ENCODE measurements around the gene POU4F1.
A peak's percentile ranks its signal among the peaks of the same experiment; 100 is the strongest.
"Not testable (repeated sequence)": the region's sequence is repeated elsewhere in the genome, so short reads cannot be mapped to it uniquely, and the experiment has no call there.

The POU4F1 gene, protein sequence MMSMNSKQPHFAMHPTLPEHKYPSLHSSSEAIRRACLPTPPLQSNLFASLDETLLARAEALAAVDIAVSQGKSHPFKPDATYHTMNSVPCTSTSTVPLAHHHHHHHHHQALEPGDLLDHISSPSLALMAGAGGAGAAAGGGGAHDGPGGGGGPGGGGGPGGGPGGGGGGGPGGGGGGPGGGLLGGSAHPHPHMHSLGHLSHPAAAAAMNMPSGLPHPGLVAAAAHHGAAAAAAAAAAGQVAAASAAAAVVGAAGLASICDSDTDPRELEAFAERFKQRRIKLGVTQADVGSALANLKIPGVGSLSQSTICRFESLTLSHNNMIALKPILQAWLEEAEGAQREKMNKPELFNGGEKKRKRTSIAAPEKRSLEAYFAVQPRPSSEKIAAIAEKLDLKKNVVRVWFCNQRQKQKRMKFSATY

DNA sequence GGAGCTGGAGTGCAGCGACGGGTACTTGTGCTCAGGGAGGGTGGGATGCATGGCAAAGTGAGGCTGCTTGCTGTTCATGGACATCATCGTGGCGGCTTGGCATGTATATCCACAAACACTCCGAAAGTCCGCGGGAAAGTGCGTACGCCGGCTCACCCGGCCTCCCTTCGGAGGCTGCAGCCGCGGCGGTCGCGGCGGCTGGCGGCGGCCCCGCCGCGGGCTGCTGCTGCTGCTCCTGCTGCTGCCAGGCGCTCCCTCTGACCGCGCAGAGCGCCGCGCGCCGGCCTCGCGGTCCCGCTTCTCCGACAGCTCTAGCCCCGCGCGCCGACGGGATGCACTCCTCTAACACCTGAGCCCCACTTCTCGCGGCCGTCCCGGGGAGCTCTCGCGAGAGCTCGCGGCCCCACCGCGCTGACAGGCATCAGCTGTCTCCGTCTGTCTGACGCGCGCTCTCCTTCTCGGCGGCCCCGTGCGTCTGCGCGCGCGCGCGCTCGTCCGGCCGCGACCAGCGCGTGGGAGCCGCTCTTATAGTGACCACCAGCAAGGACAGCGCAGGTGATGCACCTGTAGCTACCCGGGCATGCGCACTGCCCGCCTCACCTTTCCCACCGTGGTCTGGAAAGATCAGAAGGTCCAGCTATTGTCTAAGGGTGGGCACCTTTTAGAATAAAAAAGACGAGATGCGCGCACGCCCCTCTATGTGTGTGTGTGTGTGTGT, at the start of gene POU4F1:
POU4F1 (minus strand) TSS at position 313 of the 718 bp plus-strand sequence; CDS start at position 87, 226 bp downstream.
- DNase-seq (ENCODE audit: low spot score) = peak; percentile 71

DNA sequence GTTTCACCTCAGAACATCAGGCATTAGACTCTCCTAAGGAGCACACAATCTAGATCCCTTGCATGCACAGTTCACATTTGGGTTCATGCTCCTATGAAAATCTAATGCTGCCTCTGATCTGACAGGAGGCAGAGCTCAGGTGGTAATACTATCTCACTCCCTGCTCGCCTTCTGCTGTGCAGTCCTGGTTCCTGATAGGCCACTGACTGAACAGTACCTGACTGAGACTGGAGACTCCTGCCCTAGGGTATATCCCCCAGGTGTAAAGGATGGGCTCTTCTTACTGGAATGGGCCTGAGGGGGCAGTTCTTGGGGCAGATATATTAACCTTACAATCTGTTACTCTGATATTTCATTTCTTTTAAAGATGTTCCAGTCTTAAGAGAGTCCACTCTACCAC, 49.3 kb upstream of the POU4F1 start:
- no peak for DNase-seq (ENCODE audit: low spot score)

DNA sequence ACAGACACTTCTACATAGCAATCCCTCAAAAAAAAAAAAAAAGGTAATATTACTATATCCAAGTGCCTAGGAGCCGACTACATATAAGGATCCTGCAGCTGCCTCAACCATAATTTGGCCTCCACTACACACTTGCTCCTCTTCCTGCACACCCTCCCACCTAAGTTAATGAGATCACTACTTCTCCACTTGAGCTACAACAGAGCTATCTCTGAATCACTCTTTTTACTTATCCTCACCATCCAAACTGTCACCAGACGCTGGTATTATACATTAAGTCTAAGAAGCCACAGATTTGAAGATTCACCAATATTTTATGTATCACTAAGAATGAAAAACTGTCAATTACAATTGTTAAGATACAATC, 47.3 kb upstream of the POU4F1 start:
- no peak for DNase-seq (ENCODE audit: low spot score)

DNA sequence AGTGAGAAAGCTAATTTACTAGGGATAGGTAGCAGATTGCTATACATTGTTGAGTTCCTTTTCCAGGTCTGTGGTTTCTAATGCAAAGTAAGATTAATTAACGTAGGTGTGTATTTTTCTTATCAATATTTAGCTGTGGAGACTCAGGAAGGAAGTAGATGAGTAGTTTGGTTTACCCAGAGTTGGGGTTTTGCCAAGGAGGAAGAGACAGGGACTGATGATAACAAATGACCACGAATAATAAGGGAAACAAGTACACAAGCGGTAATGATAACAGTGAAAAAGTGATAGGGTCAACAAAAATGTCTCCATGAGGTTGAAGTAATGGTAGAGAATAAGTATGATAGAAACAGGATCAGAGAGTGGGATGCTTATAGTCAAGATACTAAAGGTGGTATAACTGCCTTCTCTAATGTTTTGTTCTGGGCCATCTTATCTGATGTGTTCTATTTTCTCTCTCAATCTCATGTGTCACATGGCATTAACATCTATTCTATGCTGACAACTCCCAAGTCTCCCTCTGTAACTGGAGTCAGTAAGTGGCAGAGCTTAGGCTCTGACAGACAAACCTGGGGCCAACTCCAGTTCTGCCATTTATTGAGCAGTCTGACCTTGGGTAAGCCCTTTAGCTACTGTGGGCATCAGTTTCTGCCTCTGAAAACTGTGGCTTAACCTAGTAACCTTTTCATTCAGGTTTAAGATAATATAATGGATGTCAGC, 46.8 kb upstream of the POU4F1 start:
- no peak for DNase-seq (ENCODE audit: low spot score)

DNA sequence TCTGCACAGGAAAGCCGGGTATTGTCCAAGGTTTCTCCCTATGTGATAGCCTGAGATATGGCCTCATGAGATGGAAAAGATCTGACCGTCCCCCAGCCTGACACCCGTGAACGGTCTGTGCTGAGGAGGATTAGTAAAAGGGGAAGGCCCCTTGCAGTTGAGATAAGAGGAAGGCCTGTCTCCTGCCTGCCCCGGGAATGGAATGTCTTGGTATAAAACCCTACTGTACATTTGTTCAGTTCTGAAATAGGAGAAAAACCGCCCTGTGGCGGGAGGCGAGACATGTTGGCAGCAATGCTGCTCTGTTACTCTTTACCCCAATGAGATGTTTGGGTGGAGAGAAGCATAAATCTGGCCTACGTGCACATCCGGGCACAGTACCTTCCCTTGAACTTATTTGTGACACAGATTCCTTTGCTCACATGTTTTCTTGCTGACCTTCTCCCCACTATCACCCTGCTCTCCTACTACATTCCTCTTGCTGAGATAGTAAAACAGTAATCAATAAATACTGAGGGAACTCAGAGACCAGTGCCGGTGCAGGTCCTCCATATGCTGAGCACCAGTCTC, 43.8 kb upstream of the POU4F1 start:
- DNase-seq (ENCODE audit: low spot score) = not testable (repeated sequence)

DNA sequence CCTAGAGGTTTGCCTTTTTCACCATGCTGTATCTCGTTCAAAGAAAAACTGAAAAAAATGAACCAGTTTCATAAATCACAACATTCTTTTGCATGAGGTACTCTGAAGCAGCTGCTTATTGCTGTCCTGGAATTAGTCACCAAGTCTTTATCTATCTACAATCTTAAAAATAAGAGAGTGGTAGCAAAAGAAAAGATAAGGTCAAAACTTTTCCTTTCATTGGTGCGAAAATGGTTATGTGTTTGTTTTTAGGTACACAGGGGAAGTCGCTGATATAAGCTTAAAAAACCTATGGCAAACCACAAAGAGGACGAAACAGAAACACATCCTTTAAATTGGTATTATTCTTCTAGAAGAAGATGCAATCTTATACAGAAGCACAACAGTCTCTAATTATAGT, 34.9 kb upstream of the POU4F1 start:
- DNase-seq (ENCODE audit: low spot score) = peak; percentile 49

DNA sequence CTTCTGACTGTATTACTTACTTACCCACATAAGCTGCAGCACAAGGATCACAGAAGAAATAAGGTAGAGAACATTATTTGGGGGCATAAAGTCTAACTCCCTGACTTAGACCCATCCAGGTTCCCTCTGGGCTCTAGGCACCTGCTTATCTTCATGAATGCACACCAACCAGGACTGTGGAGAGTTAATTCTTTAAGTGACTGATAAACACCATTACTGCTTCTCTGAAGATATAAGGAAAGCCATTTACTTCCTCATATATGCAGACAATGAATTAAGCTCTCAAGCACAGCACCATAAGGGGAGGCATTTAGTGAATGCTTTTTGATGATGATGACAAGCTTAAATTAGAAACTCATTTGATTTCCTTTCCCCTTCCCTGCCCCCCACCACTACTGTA, 33.1 kb upstream of the POU4F1 start:
- no peak for DNase-seq (ENCODE audit: low spot score)

DNA sequence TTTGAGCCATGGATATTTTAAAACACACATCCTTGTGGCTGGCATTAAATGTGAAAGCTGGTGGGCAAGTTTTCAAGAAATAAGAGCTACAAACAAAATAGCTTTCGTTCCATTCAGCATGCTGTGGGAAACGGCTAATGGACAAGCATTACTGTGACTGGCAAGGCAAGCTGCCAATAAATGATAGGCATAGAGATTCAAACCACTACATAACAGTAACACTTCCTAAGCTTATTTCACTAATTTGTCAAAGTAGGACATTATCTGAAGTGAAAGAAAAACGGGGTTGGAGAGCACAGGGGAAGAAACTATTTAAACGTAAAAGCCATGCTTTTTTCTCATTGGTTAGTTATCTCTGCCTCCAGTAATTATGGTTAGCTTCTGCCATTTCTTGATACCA, 29.6 kb upstream of the POU4F1 start:
- no peak for DNase-seq (ENCODE audit: low spot score)

DNA sequence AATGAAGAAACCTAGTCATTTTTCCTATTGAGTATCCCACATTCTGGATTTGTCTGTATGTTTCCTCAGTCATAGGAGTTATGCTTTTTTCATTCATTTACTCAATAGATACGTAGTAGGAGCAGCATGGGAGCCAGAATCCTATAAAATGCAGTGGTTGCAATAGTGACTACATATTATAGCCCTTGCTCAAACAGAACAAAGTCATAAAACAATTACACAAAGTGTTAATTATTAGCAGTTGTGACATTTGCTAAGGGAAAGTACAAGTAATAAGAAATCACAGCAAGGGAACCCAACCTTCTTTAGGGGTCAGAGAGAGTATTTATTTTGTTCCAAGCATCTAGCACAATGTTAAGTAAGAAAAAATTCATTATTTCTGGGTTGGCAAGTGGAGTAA, 27.7 kb upstream of the POU4F1 start:
- no peak for DNase-seq (ENCODE audit: low spot score)

DNA sequence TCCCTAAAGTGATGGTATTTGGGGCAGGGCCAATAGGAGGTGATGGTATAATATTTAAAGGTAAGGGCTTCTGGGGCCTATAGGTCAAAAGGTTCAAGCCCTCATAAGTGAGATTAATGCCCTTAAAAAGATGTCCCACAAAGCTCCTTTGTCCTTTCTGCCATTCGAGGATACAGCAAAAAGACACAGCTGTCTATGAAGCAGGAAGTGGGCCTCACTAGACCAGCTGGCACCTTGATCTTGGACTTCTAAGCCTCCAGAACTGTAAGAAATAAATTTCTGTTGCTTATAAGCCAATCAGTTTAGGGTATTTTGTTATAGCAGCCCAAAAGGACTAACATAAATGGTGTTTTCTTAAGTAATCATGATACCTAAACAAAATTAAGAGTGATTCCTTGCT, 27.2 kb upstream of the POU4F1 start:
- DNase-seq (ENCODE audit: low spot score) = no peak

DNA sequence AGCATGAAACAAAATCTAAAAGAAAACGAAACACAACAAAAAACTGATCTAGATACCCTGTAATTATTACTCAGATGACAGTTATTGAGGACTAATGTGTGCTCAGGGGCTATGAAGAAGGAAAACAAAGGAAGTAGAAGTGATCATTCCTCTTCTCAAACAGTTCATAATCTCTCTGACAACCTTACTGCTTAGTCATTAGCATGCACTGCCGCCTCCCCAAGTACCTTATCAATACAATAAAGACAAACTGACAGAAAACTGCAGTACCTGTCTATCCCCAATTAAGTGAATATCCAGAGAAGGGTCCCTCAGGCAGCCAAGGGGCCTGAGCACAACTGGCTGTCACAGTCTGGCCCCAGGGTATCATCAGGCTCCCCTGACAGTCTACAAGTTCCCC, 22.0 kb upstream of the POU4F1 start:
- DNase-seq (ENCODE audit: low spot score) = no peak

DNA sequence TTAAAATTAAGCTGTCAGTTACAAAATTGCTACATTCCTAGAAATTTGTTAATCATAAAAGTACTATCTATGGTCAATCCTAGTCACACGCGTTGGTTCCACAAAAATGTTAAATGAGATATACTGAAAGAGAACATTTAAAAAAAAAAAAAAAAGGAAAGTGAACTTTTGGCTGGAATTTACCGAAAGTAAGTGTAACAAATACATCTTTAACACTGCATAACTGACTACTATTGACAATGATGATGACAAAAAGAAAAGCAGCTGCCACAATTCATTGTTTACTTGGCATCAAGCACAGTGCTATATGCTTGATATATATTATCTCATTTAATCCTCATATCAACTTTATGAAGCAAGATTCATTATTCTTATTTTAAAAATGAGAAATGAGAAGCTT, 19.8 kb upstream of the POU4F1 start:
- no peak for DNase-seq (ENCODE audit: low spot score)

DNA sequence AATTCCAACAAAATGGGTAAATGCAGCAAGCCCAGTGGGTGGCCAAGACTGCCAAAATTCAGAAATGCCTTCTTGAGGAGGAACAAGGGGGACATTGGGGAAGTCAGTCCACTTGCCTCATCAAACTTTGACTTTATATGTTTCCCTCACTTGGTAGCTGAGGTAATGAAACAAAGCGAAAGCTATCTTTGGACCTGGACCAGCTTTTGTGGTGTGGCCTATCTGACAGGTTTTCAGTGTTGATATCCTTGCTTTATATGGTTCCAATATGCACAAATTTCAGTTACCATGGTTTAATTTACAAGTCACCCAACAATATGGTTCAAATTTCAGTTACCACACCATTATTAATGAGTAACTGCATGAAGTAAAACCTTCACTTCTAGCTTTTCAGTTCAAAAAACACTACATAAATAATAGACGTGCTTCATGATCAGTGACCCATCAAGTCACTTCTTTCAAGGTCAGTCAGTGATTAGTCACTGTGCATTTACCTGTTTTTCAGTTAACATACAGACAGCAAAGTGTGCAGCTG, 17.7 kb upstream of the POU4F1 start:
- no peak for DNase-seq (ENCODE audit: low spot score)

DNA sequence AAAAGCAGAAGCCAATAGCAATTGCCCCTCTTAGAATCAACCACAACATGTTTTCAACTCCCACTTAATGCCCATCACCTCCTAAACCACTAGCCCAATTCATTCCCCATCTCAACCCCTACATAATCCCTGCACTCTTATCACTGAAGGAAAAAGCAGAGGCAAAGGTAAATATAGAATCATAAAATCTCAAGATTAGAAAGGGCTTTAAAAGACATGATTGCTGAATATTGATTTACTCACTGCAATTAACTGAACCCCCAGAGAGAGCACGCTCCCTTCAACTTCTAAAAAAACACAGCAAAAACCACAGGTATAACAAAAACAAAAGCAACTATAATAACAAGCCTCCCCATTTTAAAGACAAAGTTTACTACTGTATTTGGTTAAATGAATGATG, 15.1 kb upstream of the POU4F1 start:
- no peak for DNase-seq (ENCODE audit: low spot score)

DNA sequence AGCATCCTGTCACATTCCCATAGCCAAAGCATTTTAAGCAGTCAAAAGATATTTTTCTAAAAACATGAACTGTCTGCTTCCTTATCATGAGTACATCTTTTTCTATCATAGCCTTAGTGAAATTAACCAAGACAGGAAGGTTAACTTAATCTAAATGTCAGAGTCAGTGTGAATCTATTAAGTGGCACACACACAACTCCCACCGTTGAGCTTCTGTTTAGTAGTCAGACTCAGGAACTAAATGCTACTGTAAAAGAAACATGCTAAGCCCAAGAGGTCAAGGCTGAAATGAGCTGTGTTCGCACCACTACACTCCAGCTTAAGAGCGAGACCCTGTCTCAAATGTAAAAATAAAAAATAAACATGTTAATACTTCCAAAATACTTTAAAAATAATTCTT, 7.7 kb upstream of the POU4F1 start:
- DNase-seq (ENCODE audit: low spot score) = no peak

DNA sequence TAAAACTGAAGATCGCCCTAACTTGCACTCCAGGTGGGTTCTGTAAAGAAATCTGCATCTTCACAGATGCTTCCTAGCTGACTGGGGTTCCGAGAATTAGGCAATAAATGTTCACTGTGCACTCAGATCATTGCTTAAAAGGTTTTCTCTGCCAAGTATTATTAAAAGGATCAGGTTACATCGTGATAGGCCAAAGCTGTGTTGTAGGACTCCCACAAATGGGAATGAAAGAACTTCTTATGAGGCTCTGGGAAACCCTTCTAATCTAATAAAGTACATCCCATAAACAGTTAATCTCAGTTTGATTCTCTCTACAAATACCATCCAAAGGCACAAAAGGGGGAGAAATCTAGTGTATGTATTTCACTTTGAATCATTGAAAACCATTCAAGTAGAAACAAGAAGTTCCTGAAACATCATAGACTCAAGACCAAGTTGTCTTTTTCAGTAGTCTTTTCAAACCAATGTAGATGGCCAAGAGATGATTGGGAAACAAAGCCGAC, 7.1 kb upstream of the POU4F1 start:
- no peak for DNase-seq (ENCODE audit: low spot score)

DNA sequence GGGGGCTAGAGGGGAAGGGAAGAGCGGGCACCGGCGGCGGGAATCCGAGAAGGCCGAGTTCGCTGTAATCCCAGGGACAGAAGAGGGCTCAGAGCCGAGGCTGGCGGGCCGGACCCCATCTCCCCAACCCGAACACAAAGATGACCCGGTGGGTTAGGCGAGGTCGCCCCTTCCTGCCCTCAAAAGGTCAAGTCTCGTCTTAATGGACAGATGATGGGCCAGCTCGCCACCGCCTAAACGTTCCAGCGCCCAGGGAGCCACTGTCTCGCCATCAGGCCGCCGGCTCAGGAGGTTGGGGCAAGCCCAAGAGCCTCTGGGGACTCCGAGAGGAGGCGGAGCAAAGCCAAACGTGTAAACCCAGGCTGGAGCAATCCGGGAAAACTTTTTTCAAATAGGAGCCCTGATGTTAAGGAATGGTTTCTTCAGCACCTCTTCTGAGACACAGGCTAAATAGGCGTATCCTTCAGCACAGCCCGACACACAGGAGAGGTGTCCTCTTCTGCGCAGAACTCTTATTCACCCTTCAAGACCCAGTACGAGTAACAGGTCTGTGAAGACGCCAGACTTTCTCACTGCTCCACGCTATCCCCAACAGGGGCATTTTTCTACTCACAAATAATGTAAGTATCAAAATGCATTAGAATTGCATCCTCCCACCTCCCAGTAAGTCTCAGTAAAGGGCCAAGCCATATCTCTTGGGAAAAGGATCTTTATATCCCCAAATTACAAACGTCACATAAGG, 6.3 kb upstream of the POU4F1 start:
- DNase-seq (ENCODE audit: low spot score) = no peak

DNA sequence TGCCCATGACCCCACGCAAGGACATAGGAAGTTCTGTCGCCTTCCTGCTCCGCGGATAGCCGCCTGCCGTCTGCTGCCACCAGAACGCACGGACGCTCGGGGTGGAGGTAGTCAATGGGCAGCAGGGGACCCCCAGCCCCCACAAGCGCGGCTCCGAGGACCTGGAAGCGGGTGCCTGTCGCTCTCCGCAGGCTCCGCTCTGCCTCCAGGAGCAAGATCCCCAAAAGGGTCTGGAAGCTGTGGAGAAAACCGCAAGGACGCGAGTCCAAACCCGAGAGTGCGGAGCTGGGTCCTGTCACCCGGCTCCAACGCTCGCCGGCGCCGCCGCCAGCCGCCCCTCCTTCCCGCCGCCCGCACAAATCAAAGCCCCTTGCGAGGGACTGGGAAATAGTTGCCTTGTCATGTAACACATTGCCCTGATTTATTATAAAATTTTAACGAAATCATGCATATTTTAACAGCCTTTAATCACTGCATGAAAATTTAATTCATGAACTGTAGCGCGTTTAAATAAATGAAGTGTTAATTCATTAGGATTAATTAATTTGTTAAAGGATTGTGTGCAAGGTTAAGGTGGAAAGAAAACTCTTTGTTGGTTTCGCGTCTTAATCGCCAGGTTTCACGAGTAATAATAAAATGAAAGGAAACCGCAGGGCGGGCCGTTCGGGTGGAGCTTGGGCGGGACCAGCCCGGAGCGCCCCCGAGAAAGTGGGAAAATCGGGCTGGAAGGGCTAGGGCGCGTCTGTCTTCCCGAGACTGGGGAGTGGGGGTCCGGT, 5.5 kb upstream of the POU4F1 start:
- no peak for DNase-seq (ENCODE audit: low spot score)

DNA sequence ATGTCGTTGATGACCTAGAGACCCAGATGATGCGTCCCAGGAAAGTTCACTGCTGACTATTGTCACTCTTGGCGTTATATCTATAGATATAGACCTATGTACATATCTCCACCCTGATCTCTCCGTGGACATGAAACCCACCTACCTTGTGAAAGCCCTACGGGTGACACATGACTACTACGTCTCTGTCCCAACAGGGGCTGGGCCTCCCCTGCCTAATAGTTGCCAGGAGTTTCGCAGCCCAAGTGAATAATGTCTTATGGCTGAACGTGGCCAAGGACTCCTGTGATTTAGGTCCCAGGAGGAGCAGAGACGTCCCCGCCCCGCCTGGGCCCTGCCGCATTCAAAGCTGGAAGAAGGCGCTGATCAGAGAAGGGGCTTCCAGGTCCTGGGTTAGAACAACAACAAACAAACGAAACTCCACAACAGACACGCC, 4.9 kb upstream of the POU4F1 start:
- no peak for DNase-seq (ENCODE audit: low spot score)

DNA sequence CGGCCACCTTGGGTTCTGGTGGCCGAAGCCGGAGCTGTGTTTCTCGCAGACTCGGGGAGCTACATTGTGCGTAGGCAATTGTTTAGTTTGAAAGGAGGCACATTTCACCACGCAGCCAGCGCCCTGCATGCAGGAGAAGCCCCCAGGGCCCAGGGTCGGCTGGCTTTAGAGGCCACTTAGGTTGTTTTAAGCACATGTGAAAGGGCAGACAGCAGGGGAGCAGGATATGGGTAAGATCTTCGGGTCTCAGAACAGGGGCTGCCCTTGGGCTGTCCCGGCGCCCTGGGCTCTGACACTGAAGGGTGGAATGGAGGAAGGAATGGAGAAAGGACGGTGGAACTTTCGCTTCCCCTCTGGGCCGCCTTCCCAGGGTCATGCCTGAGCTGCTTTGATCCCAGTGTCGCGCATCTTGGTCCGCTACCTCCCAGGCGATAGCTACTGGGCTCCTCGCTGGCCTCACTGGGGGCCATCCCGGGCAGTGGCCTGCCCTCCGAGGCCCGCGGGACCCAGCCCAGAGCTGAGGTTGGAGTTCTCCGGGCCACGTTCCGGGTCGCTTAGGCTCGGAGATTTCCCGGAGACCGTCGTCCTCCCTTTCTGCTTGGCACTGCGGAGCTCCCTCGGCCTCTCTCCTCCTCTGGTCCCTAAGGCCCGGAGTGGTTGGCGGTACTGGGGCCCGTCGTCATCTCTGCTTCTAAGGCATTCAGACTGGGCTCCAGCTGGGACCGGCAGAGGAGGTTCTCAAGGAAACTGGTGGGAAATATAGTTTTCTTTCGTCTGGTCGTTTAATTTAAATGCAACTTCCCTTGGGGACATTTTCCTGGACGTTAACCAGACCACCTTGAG, 4.3 kb upstream of the POU4F1 start:
- no peak for DNase-seq (ENCODE audit: low spot score)

Data from activated CD4-positive, alpha-beta T cell treated with anti-CD3 and anti-CD28 coated beads, Interleukin-2, Interleukin-4, amounts not matched to agents 100 ng/mL and 50 ng/mL, durations not matched to agents 16 hours and 8 hours (primary cell).